ENCODE data around the gene SCN4A. TPM values are rescaled to one million over a fixed set of nuclear protein-coding genes. Genes with fewer than 3 reads are reported as not detected.
"Not testable (repeated sequence)": the region's sequence is repeated elsewhere in the genome, so short reads cannot be mapped to it uniquely, and the experiment has no call there.

The SCN4A gene
- 1 to 10 TPM in 2 of 4 donors, under 1 TPM in 2; 0.21 to 2.4 (median 1.1) TPM for total RNA-seq

DNA sequence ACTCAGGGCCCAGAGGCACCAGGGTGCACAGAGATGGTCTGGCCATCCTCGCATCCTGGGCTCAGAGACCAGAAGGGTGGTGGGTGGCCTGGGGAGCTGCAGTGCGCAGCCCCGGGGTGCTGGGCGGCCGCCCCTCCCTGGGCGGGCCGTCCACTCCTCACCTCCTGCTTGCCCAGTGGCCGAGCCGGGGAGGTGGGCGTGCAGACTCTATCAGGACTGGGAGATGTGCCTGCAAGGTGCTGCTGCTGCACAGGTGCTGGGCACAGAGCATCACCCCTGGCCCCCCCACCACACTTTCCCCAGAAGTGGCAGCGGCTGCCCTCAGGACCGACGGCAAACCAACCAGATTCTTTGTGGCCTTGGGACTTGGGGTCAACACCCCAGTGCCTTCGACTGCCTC, at the start of gene SCN4A:
SCN4A (minus strand) TSS at position 123 of the 400 bp plus-strand sequence; CDS start at position 46, 77 bp downstream.
- TF ChIP-seq POLR2A (IDR thresholded peaks at IDR 0.05) (no peak), EP300 (IDR thresholded peaks at IDR 0.05) (no peak)
- TF ChIP-seq, protein P1, sequence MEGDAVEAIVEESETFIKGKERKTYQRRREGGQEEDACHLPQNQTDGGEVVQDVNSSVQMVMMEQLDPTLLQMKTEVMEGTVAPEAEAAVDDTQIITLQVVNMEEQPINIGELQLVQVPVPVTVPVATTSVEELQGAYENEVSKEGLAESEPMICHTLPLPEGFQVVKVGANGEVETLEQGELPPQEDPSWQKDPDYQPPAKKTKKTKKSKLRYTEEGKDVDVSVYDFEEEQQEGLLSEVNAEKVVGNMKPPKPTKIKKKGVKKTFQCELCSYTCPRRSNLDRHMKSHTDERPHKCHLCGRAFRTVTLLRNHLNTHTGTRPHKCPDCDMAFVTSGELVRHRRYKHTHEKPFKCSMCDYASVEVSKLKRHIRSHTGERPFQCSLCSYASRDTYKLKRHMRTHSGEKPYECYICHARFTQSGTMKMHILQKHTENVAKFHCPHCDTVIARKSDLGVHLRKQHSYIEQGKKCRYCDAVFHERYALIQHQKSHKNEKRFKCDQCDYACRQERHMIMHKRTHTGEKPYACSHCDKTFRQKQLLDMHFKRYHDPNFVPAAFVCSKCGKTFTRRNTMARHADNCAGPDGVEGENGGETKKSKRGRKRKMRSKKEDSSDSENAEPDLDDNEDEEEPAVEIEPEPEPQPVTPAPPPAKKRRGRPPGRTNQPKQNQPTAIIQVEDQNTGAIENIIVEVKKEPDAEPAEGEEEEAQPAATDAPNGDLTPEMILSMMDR (IDR thresholded peaks at IDR 0.05), result no peak
- Histone ChIP-seq H3K27ac (no peak within 1 kb of the TSS), H3K4me1 (no peaks in the 10 kb centered on the region), H3K9me3 (no peaks in the 10 kb centered on the region), H3K27me3 (no peaks in the 10 kb centered on the region), H3K36me3 (no peaks in the 10 kb centered on the region), H3K4me3 (no peak within 1 kb of the TSS)
- WGBS, 2 donors, result 82 to 95% methylated on average over 4 to 11 of the region's 14 CpGs
- no peak for DNase-seq (ENCODE audit: low spot score in 2 of 2)

DNA sequence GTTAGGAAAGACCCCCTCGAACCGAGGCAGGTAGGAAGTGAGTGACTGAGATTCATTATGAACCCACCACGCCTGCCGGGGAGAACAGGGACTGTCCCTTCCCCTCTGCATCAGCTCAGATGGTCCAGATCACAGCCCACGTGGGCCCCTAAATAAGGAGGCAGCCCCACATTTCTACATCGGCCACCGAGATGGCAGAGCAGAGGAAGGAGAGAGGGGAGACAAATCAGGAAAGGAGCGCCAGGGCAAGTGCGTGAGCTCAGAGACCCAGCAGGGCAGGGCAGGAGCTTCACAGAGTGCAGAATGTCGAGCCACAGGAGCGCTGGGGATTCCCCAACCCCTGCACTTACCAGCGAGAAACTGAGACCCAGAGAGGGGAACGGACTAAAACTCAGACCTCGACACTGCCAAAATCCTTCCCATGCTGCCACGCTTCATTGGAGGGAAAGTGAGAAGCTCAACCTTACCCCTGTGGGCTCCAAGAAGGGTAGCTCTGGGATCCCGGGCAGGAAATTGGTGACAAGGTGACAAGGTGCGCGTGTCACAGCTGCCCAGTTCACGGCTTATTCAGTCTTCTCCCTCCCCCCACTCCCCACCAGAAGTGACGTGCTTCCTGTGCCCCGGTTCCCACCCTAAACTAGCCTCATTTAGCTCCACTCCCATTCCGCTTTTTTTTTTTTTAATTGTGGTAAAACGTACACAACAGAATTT, 47.5 kb upstream of the SCN4A start, which contains the start of gene ICAM2:
ICAM2 (minus strand) TSS at position 578 of the 711 bp plus-strand sequence. CDS start 13,942 bp downstream, outside the sequence.
- 26 to 33% methylated on average over 23 of the region's 23 CpGs for WGBS, 2 donors
- TF ChIP-seq POLR2A (IDR thresholded peaks at IDR 0.05) (peak in 1 of 2 donors; percentile 52), EP300 (IDR thresholded peaks at IDR 0.05) (peak in 1 of 2 donors; percentile 65)
- TF ChIP-seq, protein P1 (IDR thresholded peaks at IDR 0.05), result no peak
- DNase-seq (ENCODE audit: low spot score in 2 of 2), result peak in 1 of 2 donors; percentile 54
- Histone ChIP-seq H3K27ac (peak within 1 kb of the TSS in 3 of 4 donors; percentile 3 to 88 (median 74)), H3K4me1 (peaks cover 0 to 12% (median 3%) of the 10 kb centered on the region in 4 donors), H3K36me3 (no peaks in the 10 kb centered on the region), H3K27me3 (no peaks in the 10 kb centered on the region), H3K4me3 (peak within 1 kb of the TSS; percentile 16 to 47 (median 38)), H3K9me3 (no peaks in the 10 kb centered on the region)

DNA sequence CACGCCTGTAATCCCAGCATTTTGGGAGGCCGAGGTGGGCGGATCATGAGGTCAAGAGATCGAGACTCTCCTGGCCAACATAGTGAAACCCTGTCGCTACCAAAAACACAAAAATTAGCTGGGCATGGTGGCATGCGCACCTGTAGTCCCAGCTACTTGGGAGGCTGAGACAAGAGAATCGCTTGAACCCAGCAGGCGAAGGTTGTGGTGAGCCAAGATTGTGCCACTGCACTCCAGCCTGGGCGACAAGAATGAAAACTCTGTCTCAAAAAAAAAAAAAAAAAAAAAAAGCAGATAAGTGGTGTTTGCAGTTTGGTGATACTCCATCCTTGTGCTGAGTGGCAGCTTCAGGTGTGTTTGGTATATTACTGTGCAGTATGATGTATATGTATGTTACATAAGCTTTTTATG, 46.8 kb upstream of the SCN4A start:
- H3K27me3 ChIP-seq; DNase-seq (ENCODE audit: low spot score in 2 of 2); H3K36me3 ChIP-seq; H3K9me3 ChIP-seq: not testable (repeated sequence)
- Histone ChIP-seq H3K4me1 (peaks cover 0 to 14% (median 3%) of the 10 kb centered on the region in 4 donors), H3K27ac (peak overlapping the region in 2 of 4 donors; percentile 74 to 88), H3K4me3 (peak overlapping the region in 3 of 4 donors; percentile 28 to 47 (median 47))
- WGBS, 2 donors, result 74 to 79% methylated on average over 9 of the region's 9 CpGs

DNA sequence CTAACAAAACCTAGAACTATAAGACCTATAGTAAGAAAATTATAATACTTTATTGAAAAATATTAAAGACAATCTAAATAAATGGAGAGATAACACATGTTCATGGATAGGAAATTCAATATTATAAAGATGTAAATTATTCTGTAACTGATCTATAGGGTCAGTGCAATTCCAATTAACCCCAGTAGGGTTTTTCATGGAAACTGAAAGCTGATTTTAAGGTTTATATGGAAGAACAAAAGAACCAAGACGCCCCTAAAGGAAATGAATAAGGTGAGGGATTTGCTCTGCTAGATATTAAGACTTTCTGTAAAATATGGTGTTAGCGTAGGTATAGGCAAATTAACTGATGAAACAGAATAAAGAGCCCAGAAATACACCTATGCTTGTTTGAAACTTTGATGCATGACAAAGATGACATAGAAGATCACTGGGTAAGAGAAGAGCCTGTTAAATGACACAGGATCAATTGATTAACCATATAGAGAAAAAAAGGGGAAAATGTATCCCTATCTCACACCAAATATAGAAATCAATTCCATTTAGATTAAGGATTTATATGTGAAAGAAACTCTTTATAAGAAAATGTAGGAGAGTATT, 44.8 kb upstream of the SCN4A start:
- no peak overlapping the region for H3K27ac ChIP-seq
- 82 to 85% methylated on average over 2 of the region's 2 CpGs for whole genome bisulfite sequencing, 2 donors
- TF ChIP-seq, protein P1 (IDR thresholded peaks at IDR 0.05), result peak in 1 of 5 experiments; percentile 17
- no peak for TF ChIP-seq POLR2A (IDR thresholded peaks at IDR 0.05)
- no peaks in the 10 kb centered on the region for H3K27me3 ChIP-seq
- no peaks in the 10 kb centered on the region for H3K9me3 ChIP-seq
- no peak overlapping the region for H3K4me3 ChIP-seq
- H3K36me3 ChIP-seq, result no peaks in the 10 kb centered on the region
- H3K4me1 ChIP-seq, result peaks cover 0 to 14% (median 3%) of the 10 kb centered on the region in 4 donors
- no peak for DNase-seq (ENCODE audit: low spot score in 2 of 2)

DNA sequence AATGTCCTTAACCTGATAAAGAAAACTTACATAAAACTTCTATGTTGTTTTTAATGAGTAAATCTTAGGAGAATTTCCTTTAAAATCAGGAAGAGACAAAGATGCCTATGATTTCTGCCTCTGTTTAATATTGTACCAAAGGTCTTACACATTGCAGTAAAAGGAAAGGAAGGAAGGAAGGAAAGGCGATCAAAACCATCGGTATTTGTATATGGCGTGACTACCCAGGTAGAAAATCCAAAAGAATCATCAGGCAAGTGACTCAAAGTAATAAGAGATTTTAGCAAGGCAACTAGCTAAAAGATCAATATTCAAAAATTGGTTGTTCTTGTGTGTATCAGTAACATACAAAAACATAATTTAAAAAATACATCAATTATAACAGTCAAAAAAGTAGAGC, 44.3 kb upstream of the SCN4A start:
- Histone ChIP-seq H3K36me3 (no peaks in the 10 kb centered on the region), H3K9me3 (no peaks in the 10 kb centered on the region), H3K4me3 (no peak overlapping the region), H3K27me3 (no peaks in the 10 kb centered on the region), H3K4me1 (peaks cover 0 to 14% (median 3%) of the 10 kb centered on the region in 4 donors), H3K27ac (peak overlapping the region in 1 of 4 donors; percentile 52)
- WGBS, 2 donors, result 82 to 85% methylated on average over 3 of the region's 3 CpGs
- TF ChIP-seq, protein P1 (IDR thresholded peaks at IDR 0.05), result no peak
- no peak for TF ChIP-seq EP300 (IDR thresholded peaks at IDR 0.05)
- TF ChIP-seq POLR2A (IDR thresholded peaks at IDR 0.05), result no peak
- no peak for DNase-seq (ENCODE audit: low spot score in 2 of 2)

All from tibial nerve (tissue), 4 donors.